HG03457 (cell line): ENCODE results near the gene TIMP2.
"Not testable (repeated sequence)": the region's sequence is repeated elsewhere in the genome, so short reads cannot be mapped to it uniquely, and the experiment has no call there.

Experiments used
- ATAC-seq: cut with Tn5 transposase; IDR thresholded peaks from one replicate; pipeline ENCODE4 v1.9.1; 2021; ENCODE audit warnings: moderate number of reproducible peaks; ENCODE audit not compliant: unreplicated experiment

TIMP2 gene

DNA sequence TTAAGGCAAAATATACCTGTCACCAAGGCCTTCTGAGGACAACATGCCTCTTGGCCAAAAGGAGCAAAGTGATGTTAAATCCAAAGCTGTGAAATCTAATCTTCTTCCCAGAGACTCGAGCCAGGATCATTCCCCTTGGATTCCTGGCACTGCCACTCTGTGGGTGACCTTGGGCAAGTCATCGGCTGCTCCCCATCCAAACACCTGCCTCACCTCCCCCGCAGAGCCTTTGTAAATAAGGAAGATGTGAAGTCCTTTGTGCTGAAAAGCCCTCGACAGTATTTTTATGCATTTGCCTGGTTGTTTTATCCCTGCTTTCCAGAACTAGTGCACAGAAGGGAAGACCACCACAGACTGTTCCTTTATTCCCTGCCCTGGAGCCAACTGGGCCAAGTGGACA is 16.8 kb downstream of the TIMP2 start:
- no peak for ATAC-seq

DNA sequence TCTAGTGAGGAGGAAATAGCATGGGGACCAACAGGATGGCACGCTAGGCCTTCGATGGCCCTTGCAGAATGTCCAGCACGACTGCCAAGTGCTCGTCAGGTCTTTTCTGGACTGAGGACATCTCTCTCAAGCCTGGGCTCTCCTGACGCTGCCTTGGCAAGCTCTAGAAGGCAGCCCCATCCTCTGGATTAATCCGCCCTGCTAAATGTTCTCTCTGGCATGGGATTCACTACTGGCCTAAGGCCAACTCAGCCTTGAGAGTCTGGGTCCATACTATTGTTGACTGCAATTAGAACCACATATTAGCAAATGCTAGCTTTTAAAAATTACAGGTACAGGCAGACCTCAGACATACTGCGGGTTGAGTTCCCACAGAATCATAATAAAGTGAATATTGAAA is 19.6 kb downstream of the TIMP2 start:
- no peak for ATAC-seq

DNA sequence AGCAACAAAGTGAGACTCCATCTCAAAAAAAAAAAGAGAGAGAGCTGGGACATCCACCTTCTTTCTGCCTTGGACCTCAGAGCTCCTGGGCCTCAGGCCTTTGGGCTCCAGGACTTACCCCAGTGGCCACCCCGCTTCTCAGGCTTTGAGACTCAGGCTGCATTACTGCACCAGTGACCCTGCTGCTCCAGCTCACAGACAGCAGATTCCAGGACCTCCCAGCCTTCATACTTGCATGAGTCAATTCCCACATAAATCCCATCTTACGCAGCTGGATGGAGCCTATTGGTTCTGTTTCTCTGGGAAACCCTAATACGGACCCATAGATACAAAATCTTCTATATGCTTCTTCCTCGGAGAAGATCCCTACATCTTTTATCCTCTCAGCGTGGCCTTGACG is 20.1 kb downstream of the TIMP2 start:
- ATAC-seq: no peak

GRCh38 chr17:78904371-78904770 is 20.8 kb downstream of the TIMP2 start:
- no peak for ATAC-seq

- no peak for ATAC-seq
Observed at GRCh38 chr17:78903101-78903779, 21.9 kb downstream of the TIMP2 start, which contains the start of gene CEP295NL. Gene CEP295NL (minus strand): TSS chr17:78903201. CDS start chr17:78901828, 1,373 bp downstream.

DNA sequence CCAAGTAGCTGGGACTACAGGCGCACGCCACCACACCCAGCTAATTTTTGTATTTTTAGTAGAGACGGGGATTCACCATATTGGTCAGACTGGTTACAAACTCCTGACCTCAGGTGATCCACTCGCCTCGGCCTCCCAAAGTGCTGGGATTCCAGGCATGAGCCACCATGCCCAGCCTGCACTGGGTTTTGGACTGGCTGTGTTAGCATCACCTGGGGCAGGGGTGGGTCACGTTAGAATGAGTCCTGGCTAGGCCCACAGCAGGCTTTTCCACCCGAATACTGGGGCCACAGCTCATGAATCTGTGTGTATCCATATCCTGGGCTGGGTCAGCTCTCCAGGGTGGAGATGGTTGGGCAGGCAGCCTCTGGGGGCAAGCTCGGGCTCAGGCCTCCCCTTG is 23.0 kb downstream of the TIMP2 start:
- ATAC-seq: not testable (repeated sequence)

- no peak for ATAC-seq
Observed at GRCh38 chr17:78901806-78902205, 23.4 kb downstream of the TIMP2 start.

DNA sequence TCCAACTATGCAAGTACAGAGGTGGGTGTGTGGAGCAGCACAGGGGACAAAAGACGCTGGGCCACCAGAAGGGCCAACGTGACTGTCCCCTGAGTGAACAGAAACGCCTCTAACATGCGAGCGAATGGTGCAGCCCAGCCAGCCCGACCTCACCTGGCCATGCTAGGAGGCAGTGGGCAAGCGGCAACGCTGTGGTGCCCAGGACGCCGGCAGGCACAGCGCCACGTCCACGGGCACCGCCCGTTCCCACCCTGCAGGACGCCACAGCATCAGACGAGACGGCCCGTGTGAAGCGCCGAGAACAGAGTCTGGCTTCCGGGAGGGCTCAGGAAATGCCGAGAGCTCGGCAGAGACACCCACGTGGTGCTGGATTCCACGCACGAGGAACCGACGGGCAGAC is 24.4 kb downstream of the TIMP2 start:
- no peak for ATAC-seq

DNA sequence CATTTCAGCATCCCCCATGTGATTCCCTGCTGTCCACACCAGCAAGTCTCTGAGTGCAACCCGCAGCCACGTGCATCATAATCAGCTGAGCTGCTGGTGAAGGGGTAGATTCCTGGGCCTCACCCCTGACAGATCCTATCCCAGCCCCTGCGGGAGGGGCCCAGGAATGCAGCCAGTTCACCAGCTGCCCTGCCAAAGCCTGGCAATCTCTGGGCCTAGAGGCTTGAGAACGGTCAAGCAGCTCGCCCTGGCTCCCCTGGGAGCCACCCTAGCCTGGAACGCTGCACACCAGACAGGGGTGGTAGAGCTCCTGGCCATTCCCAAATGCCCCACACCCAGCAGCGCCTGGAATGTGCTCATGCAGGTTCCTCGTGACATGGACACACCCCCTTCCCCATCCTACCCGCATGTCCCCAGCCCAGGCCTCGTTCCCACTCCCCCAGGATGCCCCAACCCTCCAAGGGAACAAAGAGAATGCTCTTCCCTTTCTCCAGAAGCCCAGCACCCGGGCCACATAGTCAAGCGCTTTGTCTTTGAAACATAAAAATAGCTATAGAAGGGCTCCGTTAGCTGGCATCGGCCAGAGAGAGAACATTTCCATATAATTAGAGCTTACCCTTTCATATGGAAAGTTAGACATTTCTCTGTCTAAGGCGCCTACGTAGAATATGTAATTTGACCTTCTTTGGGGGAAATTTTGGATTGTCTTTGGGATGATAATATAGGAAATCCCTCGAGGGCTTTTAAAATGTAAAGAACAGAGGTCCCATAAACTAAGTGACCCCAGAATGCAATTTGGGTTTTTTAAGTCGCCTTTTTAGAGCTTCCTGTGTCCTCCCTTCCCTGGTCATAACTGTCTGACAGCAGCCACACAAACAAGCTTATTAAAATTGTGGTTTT is 25.6 kb downstream of the TIMP2 start:
- no peak for ATAC-seq

DNA sequence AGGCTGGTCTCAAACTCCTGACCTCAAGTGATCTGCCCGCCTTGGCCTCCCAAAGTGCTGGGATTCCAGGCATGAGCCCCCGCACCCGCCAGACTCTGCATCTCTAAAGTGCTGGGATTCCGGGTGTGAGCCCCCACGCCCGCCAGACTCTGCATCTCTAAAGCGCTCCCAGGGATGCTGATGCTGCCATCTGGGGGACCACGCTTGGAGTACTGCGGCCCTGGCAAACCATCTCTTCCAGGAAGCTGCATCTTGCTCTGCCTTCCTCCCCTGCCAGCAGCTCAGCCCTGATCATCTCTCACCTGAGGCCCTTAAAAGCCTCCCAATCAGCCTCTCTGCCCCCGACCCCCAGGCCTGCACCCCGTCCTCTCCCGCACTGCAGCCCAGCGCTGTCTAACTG is 26.2 kb downstream of the TIMP2 start:
- no peak for ATAC-seq

DNA sequence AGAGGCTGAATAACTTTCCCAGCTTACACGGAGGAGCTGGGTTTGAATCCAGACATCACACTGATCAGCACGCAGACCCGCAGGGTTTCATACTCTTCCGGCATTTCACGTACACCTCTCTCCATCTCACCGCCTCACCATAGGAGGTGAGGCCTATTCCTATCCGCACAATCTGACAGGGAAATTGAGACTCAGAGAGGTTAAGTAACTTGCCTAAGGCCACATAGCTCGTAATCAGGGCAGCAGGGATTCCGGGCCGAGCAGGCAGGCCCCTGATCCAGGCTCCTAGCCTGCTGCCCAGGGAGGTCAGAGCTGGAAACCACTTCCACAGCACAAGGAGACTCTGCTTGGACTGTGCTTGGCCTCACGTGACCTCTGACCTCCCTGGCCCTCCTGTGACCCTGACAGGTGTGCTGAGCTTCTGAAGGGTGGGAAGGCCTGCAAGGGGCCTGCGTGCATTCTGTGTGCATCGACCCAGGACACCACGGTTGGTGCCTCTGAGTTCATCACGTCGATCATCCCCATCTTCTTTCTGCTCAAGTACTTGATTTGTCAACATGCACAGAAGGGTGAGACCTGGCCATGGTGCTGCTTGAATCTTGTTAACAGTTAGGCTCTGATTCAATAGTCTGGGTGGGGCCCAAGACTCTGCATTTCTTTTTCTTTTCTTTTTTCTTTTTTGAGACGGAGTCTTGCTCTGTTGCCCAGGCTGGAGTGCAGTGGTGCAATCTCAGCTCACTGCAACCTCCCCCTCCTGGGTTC is 26.9 kb downstream of the TIMP2 start:
- no peak for ATAC-seq

- ATAC-seq: no peak
Observed at GRCh38 chr17:78897664-78898047, 27.5 kb downstream of the TIMP2 start.

GRCh38 chr17:78896834-78897663 is 28.1 kb downstream of the TIMP2 start:
- ATAC-seq: no peak

- ATAC-seq: no peak
Observed at GRCh38 chr17:78896091-78896833, 28.9 kb downstream of the TIMP2 start.

- no peak for ATAC-seq
Observed at GRCh38 chr17:78895322-78895721, 29.9 kb downstream of the TIMP2 start.

DNA sequence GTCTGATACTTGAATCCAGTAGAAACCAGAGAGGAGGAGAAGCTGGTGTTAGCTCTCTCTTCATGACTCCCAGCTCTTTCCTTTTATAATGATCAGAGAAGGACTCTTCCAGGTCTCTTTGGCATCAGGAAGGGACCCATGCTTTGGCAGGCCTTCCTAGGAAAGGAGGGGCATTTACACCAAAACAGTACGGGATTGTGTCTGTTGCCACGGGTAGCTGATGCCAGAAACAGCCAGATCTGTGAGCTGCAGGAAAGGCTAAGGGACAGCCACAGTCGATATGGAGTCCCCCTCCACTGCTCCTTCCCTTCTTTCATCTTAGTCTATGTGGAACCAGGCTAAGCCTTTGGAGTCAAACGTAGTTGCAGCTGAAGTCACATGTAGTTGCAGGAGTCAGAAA is 31.5 kb downstream of the TIMP2 start:
- no peak for ATAC-seq

DNA sequence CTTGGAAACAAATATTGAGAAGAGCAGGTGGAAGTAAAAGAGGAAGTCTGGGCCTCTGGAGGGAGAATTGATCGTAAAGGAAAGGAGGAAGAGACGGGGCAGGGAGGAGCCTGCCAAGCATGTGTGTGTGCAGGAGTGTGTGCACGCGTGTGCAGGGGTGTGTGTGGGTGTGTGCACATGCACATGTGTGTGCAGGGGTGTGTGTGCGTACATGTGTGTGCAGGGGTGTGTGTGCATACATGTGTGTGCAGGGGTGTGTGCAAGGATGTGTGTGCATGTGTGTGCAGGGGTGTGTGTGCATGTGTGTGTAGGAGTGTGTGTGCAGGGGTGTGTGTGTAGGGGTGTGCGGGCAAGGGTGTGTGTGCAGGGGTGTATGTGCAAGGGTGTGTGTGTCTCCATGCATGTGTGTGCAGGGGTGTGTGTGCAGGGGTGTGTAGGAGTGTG is 32.2 kb downstream of the TIMP2 start:
- ATAC-seq: no peak

DNA sequence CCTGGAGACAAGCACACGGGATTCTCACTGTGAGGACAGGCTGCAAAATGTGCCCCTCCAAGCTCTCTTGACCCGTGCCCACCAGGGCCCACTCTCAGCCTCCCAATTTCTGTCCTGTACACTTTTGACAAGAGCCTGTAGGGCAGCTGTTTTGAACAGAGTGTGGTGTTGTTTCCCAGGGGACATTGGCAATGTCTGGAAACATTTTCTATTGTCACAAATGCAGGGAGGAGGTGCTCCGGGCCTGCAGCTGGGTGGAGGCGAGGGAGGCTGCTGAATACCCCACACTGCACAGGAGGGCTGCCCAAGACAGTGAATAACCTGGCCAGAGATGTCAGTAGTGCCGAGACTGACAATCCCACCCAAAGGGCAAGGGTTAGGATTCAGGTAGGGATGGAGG is 32.7 kb downstream of the TIMP2 start:
- ATAC-seq: no peak

- no peak for ATAC-seq
Observed at GRCh38 chr17:78892062-78892456, 33.1 kb downstream of the TIMP2 start.
